HCT116 (cell line): ENCODE results near the gene PPP1R3C.

Experiments used
- CEBPB ChIP-seq: IDR thresholded peaks from 2 replicates; pipeline ENCODE4 v1.6.1; 2012; ENCODE audit warnings: low read depth
- CTCF ChIP-seq, 3 experiments: fragments of 200-600 bp in 1 of 3; sonication (generic) in 1 of 3; IDR thresholded peaks in 2 of 3; conservative IDR thresholded peaks in 1 of 3; 2 replicates each; pipeline ENCODE4 v1.5.1; 2012 to 2017; ENCODE audit warnings: low read depth in 2 of 3, low read length in 2 of 3, antibody characterized with exemption in 1 of 3, borderline replicate concordance in 1 of 3, control low read depth in 1 of 3, mild to moderate bottlenecking in 1 of 3, mixed read lengths in 1 of 3, mixed run types in 1 of 3, moderate library complexity in 1 of 3; ENCODE audit not compliant: insufficient read depth in 1 of 3
- ELF1 ChIP-seq: IDR thresholded peaks from 2 replicates; pipeline ENCODE4 v1.6.1; 2012; ENCODE audit warnings: low read depth, borderline replicate concordance
- EZH2 ChIP-seq: fragments of 200-600 bp; sonication (generic); IDR thresholded peaks from 2 replicates; pipeline ENCODE4 v1.6.1; 2017; ENCODE audit warnings: antibody characterized with exemption, mixed run types
- EZH2phosphoT487 ChIP-seq: fragments of 200-600 bp; IDR thresholded peaks from 2 replicates; pipeline ENCODE4 v1.6.1; 2018; ENCODE audit warnings: antibody characterized with exemption, borderline replicate concordance
- POLR2A ChIP-seq: IDR thresholded peaks from 2 replicates; pipeline ENCODE4 v1.7.0; 2011; ENCODE audit warnings: borderline replicate concordance; ENCODE audit not compliant: insufficient read depth, insufficient read length; ENCODE audit errors: extremely low read depth
- POLR2AphosphoS5 ChIP-seq: IDR thresholded peaks from 2 replicates; pipeline ENCODE4 v1.6.1; 2011; ENCODE audit warnings: mild to moderate bottlenecking, low read depth, low read length, moderate library complexity
- YY1 ChIP-seq: IDR thresholded peaks from 2 replicates; pipeline ENCODE4 v1.6.1; 2011; ENCODE audit warnings: low read length, low read depth, moderate library complexity, mild to moderate bottlenecking; ENCODE audit not compliant: insufficient replicate concordance; ENCODE audit errors: extremely low read depth
- ZNF274 ChIP-seq: fragments of 200-500 bp; sonication (Bioruptor generic); IDR thresholded peaks from 2 replicates; pipeline ENCODE4 v1.6.1; 2014; ENCODE audit warnings: mild to moderate bottlenecking, low read depth, low read length, inconsistent platforms
- TF ChIP-seq, protein P1 (sequence below): IDR thresholded peaks from 2 replicates; pipeline ENCODE4 v1.6.1; 2012; ENCODE audit warnings: low read depth

DNA sequence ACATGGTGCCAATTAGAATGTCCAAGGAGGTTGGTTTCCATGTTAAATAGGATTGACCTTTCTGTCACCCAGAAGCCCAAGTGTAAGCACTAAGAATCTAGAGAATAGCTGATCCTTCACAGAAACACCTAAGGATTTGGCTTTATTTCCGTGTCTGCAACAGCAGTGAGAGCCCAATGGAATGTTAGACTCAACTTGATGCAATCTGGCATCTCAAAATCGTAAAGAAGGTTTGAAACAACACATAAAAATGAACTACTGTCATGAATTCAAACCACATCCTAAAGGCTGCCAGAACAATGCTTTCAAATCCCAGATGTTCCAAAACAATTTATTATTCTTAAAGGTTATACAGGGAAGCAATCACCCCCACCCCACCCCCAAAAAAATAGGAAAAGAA is 18.6 kb downstream of the PPP1R3C start:
- TF ChIP-seq EZH2phosphoT487, result no peak
- TF ChIP-seq ZNF274, result no peak
- TF ChIP-seq POLR2A, result no peak
- no peak for TF ChIP-seq CTCF (IDR thresholded peaks at IDR 0.05 in 2 of 3, conservative IDR thresholded peaks at IDR 0.05 in 1 of 3; ENCODE audit: borderline replicate concordance in 1 of 3, insufficient read depth in 1 of 3, low read depth in 2 of 3, low read length in 2 of 3)
- no peak for TF ChIP-seq YY1
- no peak for TF ChIP-seq POLR2AphosphoS5
- TF ChIP-seq ELF1, result no peak
- TF ChIP-seq, protein P1, sequence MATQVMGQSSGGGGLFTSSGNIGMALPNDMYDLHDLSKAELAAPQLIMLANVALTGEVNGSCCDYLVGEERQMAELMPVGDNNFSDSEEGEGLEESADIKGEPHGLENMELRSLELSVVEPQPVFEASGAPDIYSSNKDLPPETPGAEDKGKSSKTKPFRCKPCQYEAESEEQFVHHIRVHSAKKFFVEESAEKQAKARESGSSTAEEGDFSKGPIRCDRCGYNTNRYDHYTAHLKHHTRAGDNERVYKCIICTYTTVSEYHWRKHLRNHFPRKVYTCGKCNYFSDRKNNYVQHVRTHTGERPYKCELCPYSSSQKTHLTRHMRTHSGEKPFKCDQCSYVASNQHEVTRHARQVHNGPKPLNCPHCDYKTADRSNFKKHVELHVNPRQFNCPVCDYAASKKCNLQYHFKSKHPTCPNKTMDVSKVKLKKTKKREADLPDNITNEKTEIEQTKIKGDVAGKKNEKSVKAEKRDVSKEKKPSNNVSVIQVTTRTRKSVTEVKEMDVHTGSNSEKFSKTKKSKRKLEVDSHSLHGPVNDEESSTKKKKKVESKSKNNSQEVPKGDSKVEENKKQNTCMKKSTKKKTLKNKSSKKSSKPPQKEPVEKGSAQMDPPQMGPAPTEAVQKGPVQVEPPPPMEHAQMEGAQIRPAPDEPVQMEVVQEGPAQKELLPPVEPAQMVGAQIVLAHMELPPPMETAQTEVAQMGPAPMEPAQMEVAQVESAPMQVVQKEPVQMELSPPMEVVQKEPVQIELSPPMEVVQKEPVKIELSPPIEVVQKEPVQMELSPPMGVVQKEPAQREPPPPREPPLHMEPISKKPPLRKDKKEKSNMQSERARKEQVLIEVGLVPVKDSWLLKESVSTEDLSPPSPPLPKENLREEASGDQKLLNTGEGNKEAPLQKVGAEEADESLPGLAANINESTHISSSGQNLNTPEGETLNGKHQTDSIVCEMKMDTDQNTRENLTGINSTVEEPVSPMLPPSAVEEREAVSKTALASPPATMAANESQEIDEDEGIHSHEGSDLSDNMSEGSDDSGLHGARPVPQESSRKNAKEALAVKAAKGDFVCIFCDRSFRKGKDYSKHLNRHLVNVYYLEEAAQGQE, result no peak
- TF ChIP-seq EZH2, result no peak
- no peak for TF ChIP-seq CEBPB
